ENCODE measurements around the gene DNAJC10.
"Not testable (repeated sequence)": the region's sequence is repeated elsewhere in the genome, so short reads cannot be mapped to it uniquely, and the experiment has no call there.

The DNAJC10 gene, protein sequence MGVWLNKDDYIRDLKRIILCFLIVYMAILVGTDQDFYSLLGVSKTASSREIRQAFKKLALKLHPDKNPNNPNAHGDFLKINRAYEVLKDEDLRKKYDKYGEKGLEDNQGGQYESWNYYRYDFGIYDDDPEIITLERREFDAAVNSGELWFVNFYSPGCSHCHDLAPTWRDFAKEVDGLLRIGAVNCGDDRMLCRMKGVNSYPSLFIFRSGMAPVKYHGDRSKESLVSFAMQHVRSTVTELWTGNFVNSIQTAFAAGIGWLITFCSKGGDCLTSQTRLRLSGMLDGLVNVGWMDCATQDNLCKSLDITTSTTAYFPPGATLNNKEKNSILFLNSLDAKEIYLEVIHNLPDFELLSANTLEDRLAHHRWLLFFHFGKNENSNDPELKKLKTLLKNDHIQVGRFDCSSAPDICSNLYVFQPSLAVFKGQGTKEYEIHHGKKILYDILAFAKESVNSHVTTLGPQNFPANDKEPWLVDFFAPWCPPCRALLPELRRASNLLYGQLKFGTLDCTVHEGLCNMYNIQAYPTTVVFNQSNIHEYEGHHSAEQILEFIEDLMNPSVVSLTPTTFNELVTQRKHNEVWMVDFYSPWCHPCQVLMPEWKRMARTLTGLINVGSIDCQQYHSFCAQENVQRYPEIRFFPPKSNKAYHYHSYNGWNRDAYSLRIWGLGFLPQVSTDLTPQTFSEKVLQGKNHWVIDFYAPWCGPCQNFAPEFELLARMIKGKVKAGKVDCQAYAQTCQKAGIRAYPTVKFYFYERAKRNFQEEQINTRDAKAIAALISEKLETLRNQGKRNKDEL

DNA sequence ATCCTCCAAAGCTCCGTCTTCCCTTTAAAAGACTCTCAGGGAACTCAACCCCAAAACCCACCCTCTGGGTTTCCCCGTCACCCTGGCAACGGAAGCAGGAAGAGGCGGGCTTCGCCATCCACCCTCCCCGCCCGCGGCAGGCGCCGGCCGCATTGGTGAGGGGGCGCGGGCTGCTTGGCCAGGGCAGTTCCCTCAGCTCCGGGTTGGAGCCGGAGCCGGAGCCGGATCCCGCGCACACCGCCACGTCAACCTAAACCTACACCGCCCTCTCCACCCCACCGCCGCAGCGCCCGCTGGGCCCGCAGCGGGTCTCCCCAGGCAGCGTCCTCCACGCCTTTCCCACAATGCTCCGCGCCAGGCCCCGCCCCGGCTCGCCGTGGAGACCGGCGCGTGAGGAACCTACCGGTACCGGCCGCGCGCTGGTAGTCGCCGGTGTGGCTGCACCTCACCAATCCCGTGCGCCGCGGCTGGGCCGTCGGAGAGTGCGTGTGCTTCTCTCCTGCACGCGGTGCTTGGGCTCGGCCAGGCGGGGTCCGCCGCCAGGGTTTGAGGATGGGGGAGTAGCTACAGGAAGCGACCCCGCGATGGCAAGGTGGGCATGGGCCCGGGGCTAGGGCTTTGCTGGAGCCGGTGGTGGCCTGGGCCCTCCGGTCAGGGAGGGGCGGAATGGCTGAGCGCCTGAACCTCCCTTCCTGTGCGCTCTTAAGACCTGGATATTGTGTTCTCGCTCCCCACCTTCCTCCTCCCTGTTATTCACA, at the start of gene DNAJC10:
Gene DNAJC10 (plus strand): TSS at position 366 of the 758 bp plus-strand sequence. CDS start 1,830 bp downstream, outside the sequence.
- DNase-seq: peak; percentile 90 to 98

DNA sequence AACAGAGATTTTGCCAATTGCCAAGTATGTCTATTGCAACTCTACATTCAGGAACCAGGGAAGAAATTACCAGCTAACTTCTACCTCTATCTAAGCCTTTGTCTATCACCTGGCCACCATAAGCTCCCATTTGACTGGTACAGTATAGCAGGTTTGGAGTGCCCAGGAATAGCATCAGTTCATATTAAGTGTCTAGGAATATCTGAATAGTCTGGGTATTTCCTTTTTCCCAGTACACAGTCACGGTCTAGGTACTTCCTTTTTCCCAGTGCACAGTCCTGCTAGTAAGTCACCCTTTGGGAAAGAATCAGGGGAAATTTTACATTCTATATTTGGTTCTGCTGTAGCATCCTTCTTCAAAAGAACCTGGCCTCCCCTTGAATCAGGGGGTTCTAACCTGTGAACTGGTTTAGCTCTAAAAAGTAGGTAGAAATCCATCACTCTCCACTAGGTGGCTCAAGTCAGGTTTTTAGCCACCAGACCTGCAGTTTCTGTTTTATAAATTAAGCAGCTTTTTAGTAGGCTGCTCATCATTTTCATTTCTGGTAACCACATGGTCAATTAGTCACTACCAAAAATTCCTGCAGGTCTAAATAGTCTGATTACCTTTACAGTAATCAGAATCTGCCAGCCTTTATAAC, 49.3 kb upstream of the DNAJC10 start:
- DNase-seq: peak; percentile 2 to 44

DNA sequence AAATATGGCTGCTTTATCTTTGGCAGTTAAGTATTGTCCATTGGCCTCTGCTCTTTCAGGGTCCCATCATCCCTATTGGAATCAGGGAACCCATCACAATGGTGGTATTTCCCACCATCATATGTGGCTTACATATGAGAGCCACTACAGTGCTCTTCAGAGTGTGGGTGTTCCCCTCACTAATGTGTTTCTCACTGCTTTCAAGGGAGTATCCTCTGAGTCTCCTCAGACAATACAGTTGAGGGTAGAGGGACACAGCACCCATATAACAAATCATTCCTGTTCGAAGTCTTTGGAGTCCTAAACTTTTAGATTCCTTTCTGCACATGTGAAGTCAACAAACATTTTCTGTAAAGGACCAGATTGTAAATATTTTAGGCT, 48.8 kb upstream of the DNAJC10 start:
- no peak for DNase-seq

DNA sequence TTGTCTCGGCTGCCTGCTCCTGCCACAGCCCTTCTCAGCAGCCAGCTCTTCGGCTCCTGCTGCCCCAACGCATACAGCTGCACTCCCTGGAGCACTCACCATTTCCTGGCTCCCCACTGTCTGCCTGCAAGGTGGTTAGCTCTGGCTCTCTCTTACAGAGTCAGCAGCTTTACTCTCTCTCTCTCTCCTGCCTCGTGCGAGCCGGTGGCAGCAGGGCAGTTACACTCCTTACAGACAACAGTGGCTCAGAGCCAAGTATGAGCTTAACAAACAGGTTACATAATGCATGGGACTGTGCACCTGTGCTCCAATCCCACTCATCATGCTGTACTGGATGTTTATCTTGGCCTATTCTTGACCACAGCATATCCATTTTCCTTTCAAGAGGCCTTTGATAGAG, 47.4 kb upstream of the DNAJC10 start:
- DNase-seq: peak; percentile 80 to 95

DNA sequence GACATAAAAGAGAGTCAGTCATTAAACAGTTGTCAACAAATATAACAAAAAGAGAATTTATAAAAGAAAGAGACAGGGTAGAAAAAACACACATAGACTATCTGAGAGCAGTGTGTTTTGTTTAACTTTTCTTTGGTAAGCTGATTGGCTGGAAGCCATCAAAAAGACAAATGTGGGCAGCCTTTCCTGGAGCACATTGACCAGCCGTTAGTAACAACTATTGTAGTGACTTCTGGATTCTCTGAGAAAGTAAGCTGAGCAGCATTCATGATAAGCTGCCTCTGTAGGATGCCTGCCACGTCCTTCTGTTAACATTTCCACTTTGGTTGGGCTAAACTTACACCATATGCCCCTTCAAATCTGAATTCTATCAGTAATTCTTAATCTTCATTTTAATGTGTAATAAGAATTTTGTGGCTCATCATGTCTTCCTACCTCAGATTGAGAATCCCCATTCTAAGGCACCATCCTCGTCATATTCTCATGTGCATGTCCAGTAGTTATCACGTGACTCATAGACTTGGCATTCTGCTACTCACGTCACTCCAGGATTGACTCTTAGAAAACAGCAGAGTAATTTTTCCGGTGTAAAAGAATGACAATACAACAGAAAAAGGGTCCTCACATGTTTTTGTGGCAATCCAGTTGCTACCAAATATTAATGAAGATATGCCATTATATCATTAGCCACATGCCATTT, 43.4 kb upstream of the DNAJC10 start:
- no peak for DNase-seq

DNA sequence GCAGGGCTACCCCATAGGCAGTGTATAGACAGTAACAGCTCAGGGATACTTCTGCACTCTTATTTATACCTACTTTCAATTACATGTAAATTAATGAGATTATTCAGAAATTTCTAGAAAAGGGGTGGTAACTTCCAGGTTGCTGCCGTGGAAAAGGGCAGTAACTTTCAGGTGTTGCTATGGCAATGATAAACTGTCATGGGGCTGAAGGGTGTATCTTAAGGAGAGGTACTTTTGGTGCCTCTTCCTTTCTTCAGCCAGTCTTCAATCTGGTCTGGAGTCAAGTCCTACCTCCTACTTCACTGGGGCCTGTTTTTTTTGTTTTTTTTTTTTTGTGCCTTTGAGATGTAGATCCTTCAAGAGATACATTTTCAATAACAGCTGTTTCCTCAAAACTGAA, 35.2 kb upstream of the DNAJC10 start:
- DNase-seq: no peak

DNA sequence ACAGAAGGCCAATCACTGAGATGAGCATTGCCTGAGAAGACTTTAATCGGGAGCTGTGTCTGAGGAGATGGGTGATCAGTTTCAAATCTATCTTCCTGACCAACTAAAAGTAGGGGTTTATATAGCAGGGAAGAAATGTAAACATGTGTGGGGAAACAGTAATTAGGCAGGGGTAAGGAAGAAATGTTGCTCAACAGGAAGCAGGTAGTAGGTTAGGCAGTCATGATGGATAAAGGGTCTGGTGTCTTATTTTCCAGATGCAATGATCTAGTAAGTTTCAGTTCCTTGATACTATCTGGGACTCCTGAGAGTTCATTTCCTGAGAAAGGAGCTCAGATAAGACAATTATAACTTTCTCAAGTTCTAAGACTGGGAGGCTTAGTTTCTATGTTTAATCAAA, 33.8 kb upstream of the DNAJC10 start:
- DNase-seq: no peak

DNA sequence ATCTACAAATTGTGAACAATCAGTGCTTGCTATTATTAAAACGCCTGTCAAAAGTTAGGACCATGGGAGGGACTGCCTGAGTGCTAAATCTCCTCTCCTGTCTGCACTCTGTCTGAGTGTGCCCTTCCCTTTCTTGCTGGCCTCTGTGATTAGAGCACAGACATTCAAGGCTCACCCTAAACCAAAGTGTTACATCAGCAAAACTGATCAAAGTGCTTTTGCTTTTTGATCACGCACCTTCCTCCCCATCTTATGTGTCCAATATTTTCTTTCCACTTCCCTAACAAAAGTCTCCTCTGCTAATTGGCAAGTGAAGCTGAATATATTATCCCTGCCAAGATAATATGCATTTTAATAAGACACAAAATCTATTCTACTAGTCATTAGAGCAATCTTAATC, 30.5 kb upstream of the DNAJC10 start:
- DNase-seq: no peak

DNA sequence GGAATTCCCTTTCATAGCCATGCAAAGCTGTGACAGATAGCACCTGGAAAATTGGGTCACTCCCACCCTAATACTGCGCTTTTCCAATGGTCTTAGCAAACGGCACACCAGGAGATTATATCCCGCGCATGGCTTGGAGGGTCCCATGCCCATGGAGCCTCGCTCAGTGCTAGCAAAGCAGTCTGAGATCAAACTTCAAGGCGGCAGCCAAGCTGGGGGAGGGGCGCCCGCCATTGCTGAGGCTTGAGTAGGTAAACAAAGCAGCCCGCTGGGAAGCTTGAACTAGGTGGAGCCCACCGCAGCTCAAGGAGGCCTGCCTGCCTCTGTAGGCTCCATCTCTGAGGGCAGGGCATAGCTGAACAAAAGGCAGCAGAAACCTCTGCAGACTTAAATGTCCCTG, 29.3 kb upstream of the DNAJC10 start:
- not testable (repeated sequence) for DNase-seq

DNA sequence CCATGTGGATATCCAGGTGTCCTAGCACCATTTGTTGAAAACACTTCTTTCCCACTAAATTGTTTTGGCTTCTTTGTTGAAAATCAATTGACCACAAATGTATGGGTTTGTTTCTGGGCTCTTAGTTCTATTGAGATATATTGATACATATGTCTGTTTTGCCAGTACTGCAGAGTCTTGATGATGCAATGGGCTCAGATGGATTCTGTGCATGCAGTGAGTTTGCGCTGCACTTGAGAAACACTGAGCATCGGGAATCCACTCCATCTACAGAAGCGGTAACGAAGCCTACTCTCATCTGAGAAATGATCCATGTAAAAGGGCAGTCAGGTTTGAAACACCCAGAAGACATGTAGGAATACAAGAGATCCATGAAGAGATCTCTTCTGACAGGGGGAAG, 21.9 kb upstream of the DNAJC10 start:
- DNase-seq: no peak

DNA sequence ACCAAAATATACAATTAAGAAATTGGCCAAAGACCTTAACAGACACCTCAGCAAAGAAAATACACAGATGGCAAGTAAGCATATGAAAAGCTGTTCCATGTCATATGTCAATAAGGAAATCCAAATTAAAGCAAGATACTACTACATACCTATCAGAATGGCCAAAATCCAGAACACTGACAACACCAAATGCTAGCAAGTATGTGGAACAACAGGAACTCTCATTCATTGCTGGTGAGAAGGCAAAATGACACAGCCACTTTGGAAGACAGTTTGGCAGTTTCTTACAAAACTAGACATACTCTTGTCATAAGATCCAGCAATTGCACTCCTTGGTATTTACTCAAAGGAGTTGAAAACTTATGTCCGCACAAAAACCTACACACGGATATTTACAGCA, 20.3 kb upstream of the DNAJC10 start:
- no peak for DNase-seq

DNA sequence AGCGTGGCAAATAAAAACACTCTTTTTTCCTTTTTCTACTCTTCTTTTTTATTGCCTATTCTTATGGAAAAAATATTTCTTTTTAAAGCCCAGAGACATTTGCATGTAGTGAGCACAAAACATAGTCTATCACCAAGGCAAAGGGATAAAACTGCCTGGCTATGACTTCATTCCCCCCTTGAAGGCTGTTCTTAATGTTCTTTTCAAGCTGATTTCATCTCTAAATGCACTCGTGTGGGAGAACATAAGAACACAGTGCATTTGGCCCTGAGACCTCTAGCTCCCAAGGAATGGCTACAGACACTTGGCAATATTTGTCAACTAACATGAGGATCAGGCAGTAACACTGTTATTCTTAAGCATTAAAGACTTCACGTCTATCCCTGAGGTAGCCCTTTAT, 17.4 kb upstream of the DNAJC10 start:
- no peak for DNase-seq

DNA sequence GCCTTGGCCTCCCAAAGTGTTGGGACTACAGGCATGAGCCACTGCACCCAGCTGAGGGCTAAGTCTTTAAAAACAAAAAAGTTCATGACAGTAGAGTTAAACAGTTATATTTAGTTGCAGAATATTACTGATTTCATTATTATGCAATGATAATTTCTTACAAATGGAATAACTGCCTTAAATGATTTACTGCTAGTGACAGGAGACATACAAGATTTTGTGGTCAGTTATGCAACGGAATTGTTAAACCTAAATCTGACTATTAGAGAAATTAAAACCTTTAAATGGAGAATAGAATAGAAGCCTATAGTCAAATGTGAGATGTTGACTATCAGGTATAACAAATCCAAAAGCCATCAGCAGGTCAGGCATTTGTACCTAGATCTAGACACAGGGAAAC, 10.3 kb upstream of the DNAJC10 start:
- DNase-seq: no peak

DNA sequence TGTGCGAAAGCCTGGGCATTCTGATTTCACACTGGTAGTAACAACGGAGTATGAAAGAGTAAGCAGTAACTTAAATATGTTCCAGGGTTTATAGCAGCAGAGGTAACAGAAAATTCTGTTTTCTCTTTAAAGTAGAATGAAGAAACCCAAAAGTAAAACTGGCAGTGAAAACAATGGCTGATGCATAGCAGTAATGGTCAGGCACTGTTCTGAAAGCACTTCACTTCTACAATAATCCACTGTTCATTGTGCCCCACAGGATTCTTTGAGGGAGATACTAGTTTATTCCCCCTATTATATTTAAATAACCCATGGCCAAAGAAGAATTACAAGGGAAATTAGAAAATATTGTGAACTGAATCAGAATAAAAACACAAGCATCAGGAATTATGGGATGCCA, 9.3 kb upstream of the DNAJC10 start:
- DNase-seq: no peak

DNA sequence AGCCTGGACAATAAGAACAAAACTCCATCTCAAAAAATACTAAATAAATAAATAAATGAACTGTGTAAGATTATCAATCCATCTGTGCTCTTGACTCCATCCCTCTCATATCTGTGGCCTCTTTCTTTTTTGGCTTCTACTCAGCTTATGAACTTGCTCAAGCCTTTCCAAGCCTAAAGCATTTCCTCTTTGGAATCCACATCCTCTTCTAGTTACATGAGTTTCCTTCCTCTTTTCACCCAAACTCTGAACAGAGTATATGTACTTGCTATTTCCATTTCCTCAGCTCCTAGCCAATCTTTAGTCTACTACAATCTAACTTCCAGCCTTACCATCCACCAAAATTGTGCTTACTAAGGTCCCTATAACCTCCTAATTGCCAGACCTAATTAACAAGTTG, 2.5 kb upstream of the DNAJC10 start:
- DNase-seq: no peak

DNA sequence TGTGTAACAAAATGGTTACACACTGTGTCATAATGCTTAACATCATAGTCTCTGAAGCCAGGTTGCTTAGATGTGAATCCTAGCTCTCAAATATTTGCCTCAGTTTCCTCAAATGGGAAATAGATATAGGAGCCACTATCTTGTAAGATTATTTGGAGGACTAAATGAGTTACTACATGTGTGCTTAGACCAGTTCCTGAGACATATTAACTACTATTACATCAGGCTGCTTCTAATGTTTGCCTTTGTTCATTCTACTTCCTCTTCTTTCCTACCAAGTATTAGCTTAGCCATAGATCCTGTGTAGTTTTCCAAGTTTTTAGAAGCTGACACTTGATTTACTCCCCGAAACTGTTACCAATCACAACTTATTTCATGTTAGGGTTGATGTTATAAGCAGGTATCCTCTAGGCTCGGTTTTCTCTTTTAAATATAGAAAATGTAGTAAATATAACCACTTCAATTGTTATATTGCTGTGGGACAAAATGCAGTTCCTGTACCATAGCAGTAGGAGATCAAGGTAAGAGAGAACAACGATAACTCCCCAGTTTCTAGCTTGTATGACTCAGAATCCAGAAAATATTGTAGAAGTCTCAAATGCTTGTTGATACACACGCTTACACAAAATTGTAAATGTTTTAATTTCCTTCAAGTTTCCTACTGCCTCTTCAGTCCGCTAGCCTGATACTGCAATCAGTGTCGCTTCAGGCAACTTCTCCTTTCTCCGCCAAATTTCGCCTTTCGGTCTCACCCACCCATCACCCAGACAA, 751 bp upstream of the DNAJC10 start:
- peak in 1 of 2 experiments; percentile 22 for DNase-seq

DNA sequence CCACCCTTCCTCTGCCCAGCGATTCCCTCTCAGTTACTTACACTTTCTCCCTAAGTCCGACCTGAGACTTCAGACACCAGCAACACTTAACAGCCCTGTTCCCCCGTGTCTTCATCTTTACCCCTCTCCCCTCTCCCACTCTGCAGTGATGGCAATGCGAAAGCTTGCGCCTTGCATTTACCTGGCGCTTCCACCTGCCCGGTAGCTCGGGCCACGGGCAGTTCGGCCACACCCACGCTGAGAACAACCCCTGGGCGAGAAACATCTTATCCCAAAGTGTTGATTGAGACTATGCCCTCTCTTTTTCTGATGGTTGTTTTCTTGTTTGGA, 558 bp downstream of the DNAJC10 start:
- peak; percentile 51 to 54 for DNase-seq

DNA sequence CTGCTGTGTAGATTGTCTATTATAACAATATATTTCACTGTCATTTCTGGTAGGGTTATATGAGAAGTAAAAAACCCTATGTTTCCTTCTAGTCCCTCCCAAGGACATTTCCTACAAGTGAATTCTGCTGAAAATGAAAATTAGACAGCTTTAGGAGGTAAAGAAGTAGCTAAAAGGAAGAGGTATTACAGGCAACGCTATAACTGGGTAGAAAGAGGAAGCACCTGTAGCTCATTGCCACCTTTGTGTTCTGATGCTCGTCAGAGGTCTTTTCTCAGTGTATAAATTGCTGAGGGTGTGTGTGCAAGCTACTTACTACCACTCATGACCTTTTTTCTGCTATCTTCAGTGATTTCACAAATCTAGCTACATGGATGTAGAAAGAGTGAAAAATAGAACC, 1.4 kb downstream of the DNAJC10 start:
- DNase-seq: peak; percentile 14 to 26

DNA sequence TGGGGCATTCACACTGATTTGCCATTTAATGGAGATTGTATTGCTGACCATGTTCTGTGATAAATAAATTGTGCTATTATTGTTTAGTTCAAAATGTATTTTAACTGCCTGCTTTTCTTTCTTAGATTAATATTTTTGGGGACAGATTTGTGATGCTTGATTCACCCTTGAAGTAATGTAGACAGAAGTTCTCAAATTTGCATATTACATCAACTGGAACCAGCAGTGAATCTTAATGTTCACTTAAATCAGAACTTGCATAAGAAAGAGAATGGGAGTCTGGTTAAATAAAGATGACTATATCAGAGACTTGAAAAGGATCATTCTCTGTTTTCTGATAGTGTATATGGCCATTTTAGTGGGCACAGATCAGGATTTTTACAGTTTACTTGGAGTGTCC, 1.8 kb downstream of the DNAJC10 start:
- DNase-seq: no peak

DNA sequence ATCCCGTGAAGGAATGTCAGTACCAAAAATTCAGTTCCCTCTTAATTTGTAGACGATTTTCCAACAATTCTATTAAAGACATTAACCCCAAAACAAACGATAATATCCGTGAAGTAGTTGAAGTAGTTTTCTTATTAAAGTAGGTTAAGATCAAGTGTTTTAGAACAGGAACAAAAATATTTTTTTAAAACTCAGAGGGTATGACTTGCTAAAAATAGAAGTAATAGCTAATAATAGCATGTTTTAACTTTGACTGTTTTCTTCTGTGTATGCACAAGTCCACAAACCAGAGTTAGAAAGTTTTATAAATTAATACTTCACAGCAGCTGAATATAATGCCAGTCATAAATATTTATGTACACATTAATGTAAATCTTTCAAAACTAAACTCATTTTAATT, 2.4 kb downstream of the DNAJC10 start:
- no peak for DNase-seq

DNA sequence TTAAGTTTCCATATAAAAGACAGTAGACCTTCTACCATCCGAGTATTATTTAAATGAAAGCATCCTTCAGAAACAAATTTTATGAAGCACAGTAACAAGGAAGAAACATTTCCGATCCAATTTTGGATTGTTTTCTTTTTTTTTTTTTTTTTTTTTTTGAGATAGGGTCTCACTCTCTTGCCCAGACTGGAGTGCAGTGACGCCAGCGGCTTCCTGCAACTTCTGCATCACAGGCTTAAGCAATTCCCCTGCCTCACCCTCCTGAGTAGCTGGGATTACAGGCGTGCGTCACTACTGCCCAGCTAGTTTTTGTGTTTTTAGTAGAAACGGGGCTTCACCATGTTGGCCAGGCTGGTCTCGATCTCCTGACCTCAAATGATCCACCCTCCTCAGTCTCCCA, 3.1 kb downstream of the DNAJC10 start:
- DNase-seq: not testable (repeated sequence)

DNA sequence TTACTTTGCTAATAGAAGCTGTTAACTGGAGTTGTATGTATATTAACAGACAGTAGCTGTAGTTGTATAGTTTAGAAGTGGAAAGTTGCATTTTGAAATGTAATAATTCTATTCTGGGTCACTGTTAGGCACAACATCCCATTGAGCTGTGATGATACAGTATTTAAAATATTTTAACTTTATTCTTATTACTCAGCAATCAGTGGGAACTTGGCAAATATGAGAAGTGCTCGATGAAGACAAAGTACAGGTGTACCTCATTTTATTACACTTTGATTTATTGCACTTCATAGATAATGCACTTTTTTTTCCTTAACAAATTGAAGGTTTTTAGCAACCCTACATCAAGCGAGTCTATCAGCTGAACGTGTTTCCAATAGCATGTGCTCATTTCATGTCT, 8.6 kb downstream of the DNAJC10 start:
- DNase-seq: no peak
